ENCODE results near the gene TIMP4. TPM values are rescaled to one million over a fixed set of nuclear protein-coding genes. Genes with fewer than 3 reads are reported as not detected.
A peak's percentile ranks its signal among the peaks of the same experiment; 100 is the strongest.

The TIMP4 gene
- total RNA-seq (1 to 10 TPM; 6.2 to 8.7 TPM), polyA plus RNA-seq (ENCODE audit: insufficient read length in 2 of 2) (10 to 100 TPM; 14.3 to 20.9 TPM)
- long read RNA-seq, donor 1, transcript TIMP4-201 (5 exons, 1,650 nt), result major isoform, 6 of 6 reads
- long read RNA-seq, donor 1, partial matches to known transcripts, result 0 of 6 reads
- long read RNA-seq, donor 1, other reads (novel, unspliced or antisense), result 0 of 6 reads
- long read RNA-seq, donor 2, transcript TIMP4-201 (5 exons, 1,650 nt), result major isoform, 7 of 7 reads
- long read RNA-seq, donor 2, partial matches to known transcripts, result 0 of 7 reads
- long read RNA-seq, donor 2, other reads (novel, unspliced or antisense), result 0 of 7 reads
- long read RNA-seq, donor 3, transcript TIMP4-201 (5 exons, 1,650 nt), result major isoform, 7 of 7 reads
- long read RNA-seq, donor 3, partial matches to known transcripts, result 0 of 7 reads
- long read RNA-seq, donor 3, other reads (novel, unspliced or antisense), result 0 of 7 reads
- long read RNA-seq, donor 4, partial matches to known transcripts, result 0 of 1 reads
- long read RNA-seq, donor 4, other reads (novel, unspliced or antisense), result 0 of 1 reads

- Histone ChIP-seq H3K36me3 (ENCODE audit: control insufficient read depth, insufficient read depth, low read length) (peaks cover 14% of the 10 kb centered on the region), H3K4me1 (ENCODE audit: control insufficient read depth, insufficient read depth, low read length) (peaks cover 27% of the 10 kb centered on the region), H3K27ac (ENCODE audit: low read depth, low read length) (peak within 1 kb of the TSS; percentile 87), H3K9me3 (ENCODE audit: control insufficient read depth, insufficient read depth, low read length) (no peaks in the 10 kb centered on the region), H3K27me3 (ENCODE audit: control insufficient read depth, insufficient read depth, low read length) (no peaks in the 10 kb centered on the region), H3K4me3 (ENCODE audit: low read depth, low read length) (peak within 1 kb of the TSS; percentile 29)
- 11% methylated on average over 33 of the region's 34 CpGs for WGBS (ENCODE audit: insufficient coverage)
- peak in 3 of 6 donors; percentile 14 to 42 (median 15) for DNase-seq (ENCODE audit: low read depth in 4 of 6, low spot score in 6 of 6)
Observed at GRCh38 chr3:12158387-12159226, at the start of gene TIMP4. Gene TIMP4 (minus strand): TSS chr3:12158912. CDS start chr3:12158840, 72 bp downstream.

- no peaks in the 10 kb centered on the region for H3K27me3 ChIP-seq (ENCODE audit: control insufficient read depth, insufficient read depth, low read length)
- no peaks in the 10 kb centered on the region for H3K9me3 ChIP-seq (ENCODE audit: control insufficient read depth, insufficient read depth, low read length)
- H3K4me3 ChIP-seq (ENCODE audit: low read depth, low read length), result no peak overlapping the region
- DNase-seq (ENCODE audit: low read depth in 4 of 6, low spot score in 6 of 6), result no peak
- no peak overlapping the region for H3K27ac ChIP-seq (ENCODE audit: low read depth, low read length)
- no peaks in the 10 kb centered on the region for H3K4me1 ChIP-seq (ENCODE audit: control insufficient read depth, insufficient read depth, low read length)
- H3K36me3 ChIP-seq (ENCODE audit: control insufficient read depth, insufficient read depth, low read length), result no peaks in the 10 kb centered on the region
- no CpG with 5 or more reads among the region's 4 CpGs for WGBS (ENCODE audit: insufficient coverage)
Observed at GRCh38 chr3:12205171-12205570, 46.5 kb upstream of the TIMP4 start.

- no peak for DNase-seq (ENCODE audit: low read depth in 4 of 6, low spot score in 6 of 6)
- Histone ChIP-seq H3K36me3 (ENCODE audit: control insufficient read depth, insufficient read depth, low read length) (no peaks in the 10 kb centered on the region), H3K27me3 (ENCODE audit: control insufficient read depth, insufficient read depth, low read length) (no peaks in the 10 kb centered on the region), H3K9me3 (ENCODE audit: control insufficient read depth, insufficient read depth, low read length) (no peaks in the 10 kb centered on the region), H3K4me1 (ENCODE audit: control insufficient read depth, insufficient read depth, low read length) (no peaks in the 10 kb centered on the region), H3K4me3 (ENCODE audit: low read depth, low read length) (no peak overlapping the region), H3K27ac (ENCODE audit: low read depth, low read length) (no peak overlapping the region)
- no CpG with 5 or more reads among the region's 2 CpGs for WGBS (ENCODE audit: insufficient coverage)
Observed at GRCh38 chr3:12201813-12202212, 43.1 kb upstream of the TIMP4 start.

- no CpG with 5 or more reads among the region's 5 CpGs for WGBS (ENCODE audit: insufficient coverage)
- no peaks in the 10 kb centered on the region for H3K4me1 ChIP-seq (ENCODE audit: control insufficient read depth, insufficient read depth, low read length)
Observed at GRCh38 chr3:12198301-12198700, 39.6 kb upstream of the TIMP4 start.

GRCh38 chr3:12197475-12197874 is 38.8 kb upstream of the TIMP4 start:
- Histone ChIP-seq H3K27ac (ENCODE audit: low read depth, low read length) (no peak overlapping the region), H3K4me1 (ENCODE audit: control insufficient read depth, insufficient read depth, low read length) (no peaks in the 10 kb centered on the region), H3K9me3 (ENCODE audit: control insufficient read depth, insufficient read depth, low read length) (no peaks in the 10 kb centered on the region), H3K27me3 (ENCODE audit: control insufficient read depth, insufficient read depth, low read length) (no peaks in the 10 kb centered on the region), H3K36me3 (ENCODE audit: control insufficient read depth, insufficient read depth, low read length) (no peaks in the 10 kb centered on the region), H3K4me3 (ENCODE audit: low read depth, low read length) (no peak overlapping the region)
- DNase-seq (ENCODE audit: low read depth in 4 of 6, low spot score in 6 of 6), result no peak

More at GRCh38 chr3:12198301-12198700, 39.6 kb upstream of the TIMP4 start:
- H3K27me3 ChIP-seq (ENCODE audit: control insufficient read depth, insufficient read depth, low read length), result no peaks in the 10 kb centered on the region
- no peak for DNase-seq (ENCODE audit: low read depth in 4 of 6, low spot score in 6 of 6)
- no peaks in the 10 kb centered on the region for H3K36me3 ChIP-seq (ENCODE audit: control insufficient read depth, insufficient read depth, low read length)
- H3K27ac ChIP-seq (ENCODE audit: low read depth, low read length), result no peak overlapping the region
- H3K9me3 ChIP-seq (ENCODE audit: control insufficient read depth, insufficient read depth, low read length), result no peaks in the 10 kb centered on the region
- H3K4me3 ChIP-seq (ENCODE audit: low read depth, low read length), result no peak overlapping the region

GRCh38 chr3:12196684-12197083 is 38.0 kb upstream of the TIMP4 start:
- no peak for DNase-seq (ENCODE audit: low read depth in 4 of 6, low spot score in 6 of 6)
- WGBS (ENCODE audit: insufficient coverage), result 83% methylated on average over 1 of the region's 3 CpGs
- Histone ChIP-seq H3K36me3 (ENCODE audit: control insufficient read depth, insufficient read depth, low read length) (no peaks in the 10 kb centered on the region), H3K9me3 (ENCODE audit: control insufficient read depth, insufficient read depth, low read length) (no peaks in the 10 kb centered on the region), H3K4me3 (ENCODE audit: low read depth, low read length) (no peak overlapping the region), H3K27me3 (ENCODE audit: control insufficient read depth, insufficient read depth, low read length) (no peaks in the 10 kb centered on the region), H3K4me1 (ENCODE audit: control insufficient read depth, insufficient read depth, low read length) (no peaks in the 10 kb centered on the region), H3K27ac (ENCODE audit: low read depth, low read length) (no peak overlapping the region)

GRCh38 chr3:12195231-12195630 is 36.5 kb upstream of the TIMP4 start:
- peak in 1 of 6 donors; percentile 4 for DNase-seq (ENCODE audit: low read depth in 4 of 6, low spot score in 6 of 6)
- Histone ChIP-seq H3K27ac (ENCODE audit: low read depth, low read length) (no peak overlapping the region), H3K4me3 (ENCODE audit: low read depth, low read length) (no peak overlapping the region), H3K27me3 (ENCODE audit: control insufficient read depth, insufficient read depth, low read length) (no peaks in the 10 kb centered on the region), H3K4me1 (ENCODE audit: control insufficient read depth, insufficient read depth, low read length) (no peaks in the 10 kb centered on the region), H3K36me3 (ENCODE audit: control insufficient read depth, insufficient read depth, low read length) (peaks cover 2% of the 10 kb centered on the region), H3K9me3 (ENCODE audit: control insufficient read depth, insufficient read depth, low read length) (no peaks in the 10 kb centered on the region)
- 56% methylated on average over 4 of the region's 4 CpGs for WGBS (ENCODE audit: insufficient coverage)

GRCh38 chr3:12194669-12195161 is 36.0 kb upstream of the TIMP4 start:
- H3K27me3 ChIP-seq (ENCODE audit: control insufficient read depth, insufficient read depth, low read length), result no peaks in the 10 kb centered on the region
- no peak overlapping the region for H3K27ac ChIP-seq (ENCODE audit: low read depth, low read length)
- no peak for DNase-seq (ENCODE audit: low read depth in 4 of 6, low spot score in 6 of 6)
- WGBS (ENCODE audit: insufficient coverage), result 94% methylated on average over 3 of the region's 3 CpGs
- H3K4me1 ChIP-seq (ENCODE audit: control insufficient read depth, insufficient read depth, low read length), result no peaks in the 10 kb centered on the region
- H3K36me3 ChIP-seq (ENCODE audit: control insufficient read depth, insufficient read depth, low read length), result peaks cover 2% of the 10 kb centered on the region
- H3K4me3 ChIP-seq (ENCODE audit: low read depth, low read length), result no peak overlapping the region
- no peaks in the 10 kb centered on the region for H3K9me3 ChIP-seq (ENCODE audit: control insufficient read depth, insufficient read depth, low read length)

- no peak overlapping the region for H3K4me3 ChIP-seq (ENCODE audit: low read depth, low read length)
- no peaks in the 10 kb centered on the region for H3K4me1 ChIP-seq (ENCODE audit: control insufficient read depth, insufficient read depth, low read length)
- H3K36me3 ChIP-seq (ENCODE audit: control insufficient read depth, insufficient read depth, low read length), result peaks cover 2% of the 10 kb centered on the region
- H3K27me3 ChIP-seq (ENCODE audit: control insufficient read depth, insufficient read depth, low read length), result no peaks in the 10 kb centered on the region
- 100% methylated on average over 1 of the region's 3 CpGs for WGBS (ENCODE audit: insufficient coverage)
- H3K27ac ChIP-seq (ENCODE audit: low read depth, low read length), result no peak overlapping the region
- DNase-seq (ENCODE audit: low read depth in 4 of 6, low spot score in 6 of 6), result peak in 1 of 6 donors; percentile 29
- no peaks in the 10 kb centered on the region for H3K9me3 ChIP-seq (ENCODE audit: control insufficient read depth, insufficient read depth, low read length)
Observed at GRCh38 chr3:12194209-12194608, 35.5 kb upstream of the TIMP4 start.

Measured in spinal cord (tissue), 10 donors.